Skin epidermis (tissue), 12 donors: ENCODE data around the gene VWC2L.

Experiments used
- H3K27ac ChIP-seq, 21 experiments: fragments of 200-600 bp; sonication (generic) in 11 of 21; one replicate each; pipeline ENCODE4 v1.5.0; 2020; ENCODE audit warnings: mild to moderate bottlenecking in 3 of 21, inconsistent platforms in 2 of 21, moderate library complexity in 2 of 21
- H3K4me3 ChIP-seq, 7 experiments: fragments of 200-600 bp; sonication (generic) in 2 of 7; one replicate each; pipeline ENCODE4 v1.5.0; 2020; ENCODE audit warnings: inconsistent platforms in 2 of 7, mild to moderate bottlenecking in 2 of 7, moderate library complexity in 1 of 7

The VWC2L gene

DNA sequence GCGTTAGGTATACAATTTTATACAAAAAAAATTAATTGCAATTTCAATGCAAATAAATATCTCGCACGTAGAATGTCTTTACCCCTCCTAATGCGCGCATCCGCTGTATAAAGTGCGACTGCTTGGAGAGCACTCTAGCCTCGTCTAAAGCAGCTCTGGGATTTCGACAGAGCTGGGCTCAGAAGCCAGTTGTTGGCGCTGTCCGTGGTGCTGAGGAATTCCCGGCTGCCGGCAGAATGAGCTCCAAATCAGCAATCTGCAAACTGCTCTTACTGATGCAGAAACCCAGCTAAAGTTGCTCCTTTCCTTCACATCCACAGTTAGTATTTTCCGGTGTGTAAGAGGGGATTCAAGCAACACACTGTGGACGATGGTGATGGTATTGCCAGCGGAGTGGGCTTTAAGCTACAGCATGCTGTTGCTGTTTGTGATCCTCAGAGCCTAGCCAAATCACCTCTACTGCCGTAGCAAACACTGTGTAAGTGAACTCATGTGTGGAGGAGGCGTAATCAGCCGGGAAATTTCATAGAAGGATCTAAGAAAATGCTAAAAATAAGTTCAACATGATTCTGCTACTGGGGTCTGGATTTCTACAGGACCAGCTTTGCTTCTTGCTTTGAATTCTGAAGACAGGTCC lies at the start of gene VWC2L:
TSS of gene VWC2L (plus strand) at position 137 of the 637 bp plus-strand sequence. CDS start 3,140 bp downstream, outside the sequence.
- Histone ChIP-seq H3K4me3 (no peak within 1 kb of the TSS), H3K27ac (no peak within 1 kb of the TSS)

GRCh38 chr2:214361116-214361515 lies 49.7 kb upstream of the VWC2L start:
- no peak overlapping the region for H3K4me3 ChIP-seq

DNA sequence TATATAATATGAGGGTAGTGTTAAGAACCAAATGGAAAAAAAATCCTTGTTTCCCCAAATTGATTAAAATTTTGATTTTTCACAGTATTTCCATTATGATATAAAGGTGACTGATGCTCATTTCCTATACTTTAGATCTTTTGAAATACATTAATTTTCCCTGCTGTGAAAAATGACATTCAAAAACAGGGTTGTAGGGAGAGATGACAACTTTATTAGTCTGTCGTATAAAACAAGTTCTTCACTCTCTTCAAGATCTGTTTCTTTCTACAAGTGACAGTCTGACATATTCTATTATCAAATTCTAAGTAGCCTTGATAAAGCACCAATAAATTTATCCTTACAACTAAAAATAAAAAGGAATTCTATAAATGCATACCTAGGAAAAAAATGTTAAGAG lies 45.3 kb upstream of the VWC2L start:
- Histone ChIP-seq H3K4me3 (no peak overlapping the region), H3K27ac (no peak overlapping the region)

More at GRCh38 chr2:214361116-214361515, 49.7 kb upstream of the VWC2L start:
- H3K27ac ChIP-seq, result no peak overlapping the region

GRCh38 chr2:214367171-214367570 lies 43.7 kb upstream of the VWC2L start:
- Histone ChIP-seq H3K4me3 (no peak overlapping the region), H3K27ac (no peak overlapping the region)

DNA sequence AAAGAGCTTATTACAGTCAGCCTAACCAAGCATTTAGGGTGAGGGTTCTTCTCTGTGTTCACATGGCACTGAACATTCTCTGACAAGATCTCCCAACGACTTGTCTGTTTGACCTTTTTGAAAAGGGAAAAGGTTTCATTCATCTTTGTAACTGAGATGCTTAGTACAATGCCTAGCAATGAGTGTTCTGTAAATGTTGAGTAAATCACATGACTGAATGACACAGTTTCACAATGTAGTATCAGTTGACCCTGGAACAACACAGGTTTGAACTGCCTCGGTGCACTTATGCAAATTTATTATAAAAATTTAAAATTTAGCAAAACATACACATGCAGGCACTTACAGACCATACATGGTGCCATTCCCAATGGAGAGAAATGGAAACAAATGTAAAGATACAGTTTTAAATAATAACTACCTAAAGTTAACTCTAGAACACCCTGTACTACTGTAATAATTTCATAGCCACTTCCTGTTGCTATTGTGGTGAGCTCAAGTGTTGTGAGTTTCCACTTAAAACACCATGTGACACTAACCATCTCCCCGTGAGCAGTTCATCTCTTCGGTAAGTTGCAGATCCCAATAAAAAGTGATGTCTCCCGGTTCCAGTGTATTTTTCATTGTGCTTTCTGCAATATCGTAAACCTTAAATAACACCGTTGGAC lies 34.1 kb upstream of the VWC2L start:
- Histone ChIP-seq H3K27ac (no peak overlapping the region), H3K4me3 (no peak overlapping the region)

- Histone ChIP-seq H3K4me3 (no peak overlapping the region), H3K27ac (no peak overlapping the region)
These were observed 33.6 kb upstream of the VWC2L start for GRCh38 chr2:214377286-214377624.

DNA sequence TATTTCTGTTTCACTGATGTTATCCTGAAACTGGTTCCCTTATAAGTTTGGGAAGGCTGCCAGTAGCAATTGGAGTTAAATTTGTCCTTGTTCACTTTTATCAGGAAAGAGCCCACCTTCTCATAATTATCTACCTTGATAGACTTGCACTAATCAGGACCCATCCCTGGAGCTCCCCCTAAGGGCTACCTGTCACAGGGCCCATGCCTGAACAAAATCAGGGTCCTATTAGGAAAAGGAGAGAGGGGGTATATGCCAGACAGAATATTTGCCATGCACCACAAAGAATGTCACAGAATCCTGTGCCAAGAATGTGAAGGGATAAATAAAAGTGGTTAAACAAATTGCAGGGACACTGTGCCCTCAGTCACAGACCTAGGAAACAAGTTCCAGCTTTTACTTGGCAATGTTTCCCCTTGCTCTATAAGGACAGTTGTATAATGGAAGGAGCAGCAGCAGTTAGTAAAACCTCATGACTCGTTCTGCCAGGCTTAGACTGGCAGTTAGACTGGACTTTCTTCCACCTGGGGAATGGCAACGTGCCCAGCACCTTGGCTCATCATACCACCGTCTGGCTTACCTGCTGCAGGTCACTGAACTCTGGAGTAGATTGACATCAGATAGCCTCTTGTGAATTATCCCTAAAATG lies 32.3 kb upstream of the VWC2L start:
- H3K4me3 ChIP-seq, result no peak overlapping the region
- no peak overlapping the region for H3K27ac ChIP-seq

- Histone ChIP-seq H3K4me3 (no peak overlapping the region), H3K27ac (no peak overlapping the region)
These were observed 31.6 kb upstream of the VWC2L start for GRCh38 chr2:214379227-214379626.

DNA sequence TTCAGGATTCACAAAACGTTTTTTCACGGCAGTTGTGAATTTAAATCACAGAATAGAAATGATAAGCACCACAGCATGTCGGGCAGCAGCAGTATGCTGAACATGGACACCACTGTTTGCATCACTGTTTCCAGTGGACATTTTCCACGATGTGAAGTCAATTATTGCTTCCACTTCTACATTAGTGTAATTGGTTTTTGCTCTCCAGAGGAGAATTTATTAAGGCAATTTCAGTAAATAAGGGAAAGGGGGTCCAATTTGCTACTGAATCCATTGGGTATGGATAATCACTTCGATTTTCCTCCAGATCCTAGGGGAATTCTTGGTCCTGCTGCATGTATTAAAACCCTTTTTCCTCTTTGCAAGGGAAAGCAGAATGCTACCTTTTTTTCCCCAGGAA lies 30.2 kb upstream of the VWC2L start:
- H3K27ac ChIP-seq, result no peak overlapping the region
- no peak overlapping the region for H3K4me3 ChIP-seq

DNA sequence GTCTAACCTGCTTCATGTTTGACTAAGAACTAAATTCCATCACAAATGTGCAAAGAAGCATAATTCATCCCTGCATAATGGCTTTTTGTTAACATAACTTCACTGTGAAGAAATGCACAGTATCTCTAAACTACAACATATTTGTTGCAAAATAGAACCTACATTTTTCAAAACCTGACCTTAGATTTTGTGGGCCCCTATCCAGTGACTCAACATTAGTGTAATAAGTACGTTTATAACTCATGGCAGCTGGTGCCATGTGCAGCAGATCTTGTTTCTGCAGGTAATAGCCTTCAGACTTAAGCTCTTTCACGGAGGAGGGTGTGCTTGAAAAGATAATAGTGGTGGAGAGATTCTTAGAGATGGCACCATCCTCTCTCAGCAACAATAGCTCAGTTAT lies 28.6 kb upstream of the VWC2L start:
- no peak overlapping the region for H3K27ac ChIP-seq
- H3K4me3 ChIP-seq, result no peak overlapping the region

- no peak overlapping the region for H3K27ac ChIP-seq
- no peak overlapping the region for H3K4me3 ChIP-seq
These were observed 24.1 kb upstream of the VWC2L start for GRCh38 chr2:214386720-214387119.

- H3K4me3 ChIP-seq, result no peak overlapping the region
- H3K27ac ChIP-seq, result no peak overlapping the region
These were observed 21.5 kb upstream of the VWC2L start for GRCh38 chr2:214389334-214389733.

DNA sequence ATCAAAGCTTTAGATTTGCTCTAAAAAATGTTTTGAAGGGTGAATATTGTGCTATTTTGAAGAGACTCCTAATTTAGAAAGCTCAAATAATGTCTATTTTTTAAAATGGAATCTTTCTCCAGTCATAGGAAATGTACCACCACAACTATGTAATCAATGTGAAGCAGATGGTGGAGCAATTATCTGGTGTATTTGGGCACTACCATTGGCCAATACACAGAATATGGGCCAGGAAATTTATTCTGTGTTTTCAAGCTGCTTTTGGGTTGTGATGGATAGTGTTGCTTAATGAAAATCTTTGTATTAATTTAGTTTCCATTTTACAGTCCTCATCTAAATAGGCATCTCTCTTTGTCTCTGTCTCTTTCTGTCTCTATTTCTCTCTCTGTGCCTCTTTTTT lies 17.1 kb upstream of the VWC2L start:
- H3K27ac ChIP-seq, result no peak overlapping the region
- H3K4me3 ChIP-seq, result no peak overlapping the region

DNA sequence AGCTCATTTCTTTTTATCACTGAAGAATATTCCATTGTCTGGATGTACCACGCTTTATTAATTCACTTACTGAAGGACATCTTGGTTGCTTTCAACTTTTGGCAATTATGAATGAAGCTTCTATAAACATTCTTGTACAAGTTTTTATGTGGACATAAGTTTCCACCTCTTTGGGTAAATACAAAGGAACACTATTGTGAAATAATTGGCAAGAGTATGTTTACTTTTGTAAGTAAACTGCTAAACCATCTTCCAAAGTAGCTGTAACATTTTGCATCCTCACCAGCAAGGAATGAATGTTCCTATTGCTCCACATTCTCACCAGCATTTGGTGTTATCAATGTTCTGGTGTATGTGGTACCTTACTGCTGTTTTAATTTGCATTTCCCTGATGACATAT lies 15.8 kb upstream of the VWC2L start:
- no peak overlapping the region for H3K4me3 ChIP-seq
- H3K27ac ChIP-seq, result no peak overlapping the region

GRCh38 chr2:214401580-214401979 lies 9.3 kb upstream of the VWC2L start:
- H3K4me3 ChIP-seq, result no peak overlapping the region
- no peak overlapping the region for H3K27ac ChIP-seq

DNA sequence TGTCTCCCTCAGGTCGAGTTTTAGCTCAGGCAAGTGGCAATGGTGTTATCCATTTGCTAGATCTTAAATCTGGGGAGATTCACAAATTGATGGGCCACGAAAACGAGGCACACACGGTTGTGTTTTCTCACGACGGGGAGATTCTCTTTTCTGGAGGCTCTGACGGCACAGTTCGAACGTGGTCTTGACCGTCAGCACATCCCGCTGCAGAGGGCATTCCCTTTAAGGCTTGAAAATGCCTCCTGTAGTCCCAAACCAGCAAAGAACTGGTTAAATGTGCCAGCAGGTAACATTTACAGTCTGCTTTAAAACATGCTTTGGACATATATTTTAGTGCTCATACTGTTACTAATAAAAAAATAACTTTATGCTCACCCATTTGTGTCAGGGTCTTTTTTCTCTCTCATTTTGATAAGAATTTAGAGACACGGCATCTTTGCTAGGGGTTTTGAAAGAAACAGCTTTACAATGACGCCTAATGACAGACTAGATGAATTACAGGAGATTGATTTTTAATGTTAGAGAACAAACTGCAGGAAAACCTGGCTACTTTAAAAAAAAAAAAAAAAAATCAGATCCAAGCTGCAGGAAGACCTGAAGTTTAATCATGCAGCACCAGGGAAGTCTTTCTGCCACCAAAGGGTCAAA lies 602 bp upstream of the VWC2L start:
- no peak overlapping the region for H3K27ac ChIP-seq
- no peak overlapping the region for H3K4me3 ChIP-seq

DNA sequence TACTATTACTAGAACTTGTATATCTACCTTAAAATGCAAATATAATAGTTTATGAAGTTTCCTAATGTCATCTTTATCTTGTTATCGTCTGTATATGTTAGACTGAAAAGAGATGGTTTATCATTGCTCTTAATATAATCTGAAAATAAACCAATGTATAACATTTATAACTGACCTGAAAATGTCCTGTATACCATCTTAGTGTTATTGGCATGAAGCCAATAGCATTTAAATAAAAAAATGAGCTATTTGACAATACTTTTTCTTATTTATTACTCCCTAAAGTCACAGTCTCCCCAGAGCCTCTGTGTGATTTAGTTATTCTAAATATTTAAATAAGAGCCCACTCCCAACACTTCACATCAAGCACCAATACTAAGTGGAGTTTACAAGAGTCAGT lies 1.8 kb downstream of the VWC2L start:
- no peak overlapping the region for H3K27ac ChIP-seq
- H3K4me3 ChIP-seq, result no peak overlapping the region

DNA sequence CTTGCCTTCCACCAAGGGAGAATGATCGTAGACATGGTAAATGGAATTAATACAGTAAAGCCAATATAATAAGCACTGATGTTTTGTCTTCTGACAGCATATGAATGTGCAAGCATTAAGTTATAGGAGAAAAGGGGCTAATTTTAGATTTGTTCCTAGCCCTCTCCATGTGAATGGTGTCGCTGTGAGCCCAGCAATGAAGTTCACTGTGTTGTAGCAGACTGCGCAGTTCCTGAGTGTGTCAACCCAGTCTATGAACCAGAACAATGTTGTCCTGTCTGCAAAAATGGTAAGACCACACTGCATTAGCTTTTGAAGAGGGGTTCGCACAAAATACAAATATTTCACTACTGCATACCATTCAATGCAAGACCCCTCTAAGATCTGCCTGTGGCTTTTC lies 25.6 kb downstream of the VWC2L start:
- H3K27ac ChIP-seq, result no peak overlapping the region
- H3K4me3 ChIP-seq, result no peak overlapping the region

- H3K27ac ChIP-seq, result no peak overlapping the region
- H3K4me3 ChIP-seq, result no peak overlapping the region
These were observed 39.5 kb downstream of the VWC2L start for GRCh38 chr2:214450118-214450894.
